Hepatocyte (in vitro differentiated cells): Measurements from ENCODE around the gene TP63. TPM values are rescaled to one million over a fixed set of nuclear protein-coding genes. Genes with fewer than 3 reads are reported as not detected.

Experiments
- DNase-seq: peaks from one replicate; pipeline ENCODE4 v3.0.0-alpha.2; 2016; ENCODE audit warnings: low spot score
- H2AFZ ChIP-seq: fragments of 200-600 bp; sonication (generic); 2 replicates; pipeline ENCODE4 v1.6.0; 2016; ENCODE audit warnings: antibody characterized with exemption, mild to moderate bottlenecking
- H3K27ac ChIP-seq: fragments of 200-600 bp; sonication (generic); 2 replicates; pipeline ENCODE4 v1.5.1; 2016; ENCODE audit warnings: mild to moderate bottlenecking
- H3K27me3 ChIP-seq: fragments of 200-600 bp; sonication (generic); 2 replicates; pipeline ENCODE4 v1.6.1; 2016
- H3K36me3 ChIP-seq: fragments of 200-600 bp; sonication (generic); replicated peaks from 2 replicates; pipeline ENCODE4 v1.5.1; 2016; ENCODE audit warnings: low read depth; ENCODE audit not compliant: insufficient read depth
- H3K4me1 ChIP-seq: fragments of 200-600 bp; sonication (generic); 2 replicates; pipeline ENCODE4 v1.5.1; 2016; ENCODE audit warnings: mild to moderate bottlenecking, moderate library complexity; ENCODE audit not compliant: insufficient read depth
- H3K4me2 ChIP-seq: fragments of 200-600 bp; sonication (generic); 2 replicates; pipeline ENCODE4 v1.6.0; 2016
- H3K4me3 ChIP-seq: fragments of 200-600 bp; sonication (generic); 2 replicates; pipeline ENCODE4 v1.5.1; 2016; ENCODE audit warnings: mild to moderate bottlenecking
- H3K79me2 ChIP-seq: fragments of 200-600 bp; sonication (generic); 2 replicates; pipeline ENCODE4 v1.6.0; 2017; ENCODE audit warnings: mild to moderate bottlenecking
- H3K9me2 ChIP-seq: fragments of 200-600 bp; sonication (generic); replicated peaks from 2 replicates; pipeline ENCODE4 v1.6.0; 2017; ENCODE audit warnings: mild to moderate bottlenecking; ENCODE audit not compliant: insufficient read depth
- H3K9me3 ChIP-seq: fragments of 200-600 bp; sonication (generic); 2 replicates; pipeline ENCODE4 v1.5.1; 2016; ENCODE audit warnings: low read depth, mild to moderate bottlenecking
- H4K20me1 ChIP-seq: fragments of 200-600 bp; sonication (generic); 2 replicates; pipeline ENCODE4 v1.6.0; 2016; ENCODE audit warnings: mild to moderate bottlenecking; ENCODE audit not compliant: insufficient read depth, poor library complexity, severe bottlenecking
- CTCF ChIP-seq: fragments of 200-600 bp; sonication (generic); IDR thresholded peaks from 2 replicates; pipeline ENCODE4 v1.5.1; 2016; ENCODE audit warnings: antibody characterized with exemption, mild to moderate bottlenecking; ENCODE audit not compliant: poor library complexity
- EZH2 ChIP-seq: fragments of 200-600 bp; sonication (generic); IDR thresholded peaks from 2 replicates; pipeline ENCODE4 v1.6.1; 2016; ENCODE audit warnings: antibody characterized with exemption, mild to moderate bottlenecking, borderline replicate concordance
- EZH2phosphoT487 ChIP-seq: fragments of 200-600 bp; sonication (generic); IDR thresholded peaks from one replicate; pipeline ENCODE4 v1.6.1; 2018; ENCODE audit warnings: antibody characterized with exemption, mild to moderate bottlenecking, low read depth, moderate library complexity; ENCODE audit not compliant: unreplicated experiment, severe bottlenecking
- WGBS: methylation state at CpG from one replicate; pipeline ENCODE4 v1.1.6; 2016; ENCODE audit warnings: low lambda C conversion rate; ENCODE audit errors: missing lambda C conversion rate; 5-methylcytosine and 5-hydroxymethylcytosine counted together
- polyA plus RNA-seq: library from polyadenylated mRNA; unstranded; fragments of >200 nt; fragmentation: Nextera tagmentation; extraction: Ambion mirVana; gene quantifications from 2 replicates; pipeline ENCODE4 v1.2.1, GENCODE V29; 2016
- total RNA-seq: library from RNA; depleted of rRNA; stranded (reverse); fragments of >200 nt; gene quantifications from 2 replicates; pipeline ENCODE4 v1.2.3, GENCODE V29; 2014

TP63 gene
- total and polyA plus RNA-seq, 2 experiments from 2014 or later, result 1.9 to 2.4 TPM

GRCh38 chr3:189776149-189776824 is 145.1 kb downstream of the TP63 start:
- DNase-seq, result no peak
- H3K27ac ChIP-seq, result no peak overlapping the region
- H3K36me3 ChIP-seq, result no peaks in the 10 kb centered on the region
- WGBS, result 44% methylated on average over 6 of the region's 6 CpGs
- peaks cover 12% of the 10 kb centered on the region for H3K4me1 ChIP-seq
- H3K4me2 ChIP-seq, result no peak overlapping the region
- H2AFZ ChIP-seq, result peak overlapping the region; percentile 45
- no peaks in the 10 kb centered on the region for H3K9me3 ChIP-seq
- no peak for TF ChIP-seq EZH2
- no peak for TF ChIP-seq EZH2phosphoT487
- no peak for TF ChIP-seq CTCF
- H3K27me3 ChIP-seq, result no peaks in the 10 kb centered on the region
- H3K9me2 ChIP-seq, result no peaks in the 10 kb centered on the region
- no peaks in the 10 kb centered on the region for H3K79me2 ChIP-seq
- no peaks in the 10 kb centered on the region for H4K20me1 ChIP-seq
- no peak overlapping the region for H3K4me3 ChIP-seq

- H3K79me2 ChIP-seq, result no peaks in the 10 kb centered on the region
- H3K4me2 ChIP-seq, result no peak overlapping the region
- H4K20me1 ChIP-seq, result no peaks in the 10 kb centered on the region
- no peaks in the 10 kb centered on the region for H3K4me1 ChIP-seq
- DNase-seq, result no peak
- H3K9me2 ChIP-seq, result no peaks in the 10 kb centered on the region
- no peaks in the 10 kb centered on the region for H3K9me3 ChIP-seq
- H3K4me3 ChIP-seq, result no peak overlapping the region
- no peaks in the 10 kb centered on the region for H3K36me3 ChIP-seq
- no peak overlapping the region for H2AFZ ChIP-seq
- no peak for TF ChIP-seq EZH2
- WGBS, result 80% methylated on average over 5 of the region's 5 CpGs
- no peaks in the 10 kb centered on the region for H3K27me3 ChIP-seq
- H3K27ac ChIP-seq, result no peak overlapping the region
Measured at GRCh38 chr3:189778340-189778950, 147.3 kb downstream of the TP63 start.

GRCh38 chr3:189779166-189779565 is 148.0 kb downstream of the TP63 start:
- Histone ChIP-seq H3K79me2 (no peaks in the 10 kb centered on the region), H3K4me2 (no peak overlapping the region), H3K9me3 (no peaks in the 10 kb centered on the region), H4K20me1 (no peaks in the 10 kb centered on the region), H3K36me3 (no peaks in the 10 kb centered on the region), H2AFZ (no peak overlapping the region), H3K9me2 (no peaks in the 10 kb centered on the region), H3K27me3 (no peaks in the 10 kb centered on the region), H3K4me1 (no peaks in the 10 kb centered on the region), H3K4me3 (no peak overlapping the region), H3K27ac (no peak overlapping the region)
- no peak for DNase-seq
- TF ChIP-seq EZH2phosphoT487, result no peak
- TF ChIP-seq EZH2, result no peak
- no peak for TF ChIP-seq CTCF
- 85% methylated on average over 3 of the region's 3 CpGs for WGBS

GRCh38 chr3:189780546-189781270 is 149.5 kb downstream of the TP63 start:
- H3K79me2 ChIP-seq, result no peaks in the 10 kb centered on the region
- H3K27ac ChIP-seq, result no peak overlapping the region
- no peak overlapping the region for H3K4me2 ChIP-seq
- H3K4me1 ChIP-seq, result no peaks in the 10 kb centered on the region
- H4K20me1 ChIP-seq, result no peaks in the 10 kb centered on the region
- no peaks in the 10 kb centered on the region for H3K27me3 ChIP-seq
- H3K4me3 ChIP-seq, result no peak overlapping the region
- 88% methylated on average over 6 of the region's 6 CpGs for WGBS
- no peak for DNase-seq
- no peaks in the 10 kb centered on the region for H3K36me3 ChIP-seq
- no peaks in the 10 kb centered on the region for H3K9me3 ChIP-seq
- no peak for TF ChIP-seq EZH2phosphoT487
- TF ChIP-seq CTCF, result no peak
- no peak for TF ChIP-seq EZH2
- H2AFZ ChIP-seq, result no peak overlapping the region
- H3K9me2 ChIP-seq, result no peaks in the 10 kb centered on the region
